ENCODE results near the gene FILIP1L.
"Not testable (repeated sequence)": the region's sequence is repeated elsewhere in the genome, so short reads cannot be mapped to it uniquely, and the experiment has no call there.

FILIP1L gene

GRCh38 chr3:100073714-100074307, 40.5 kb downstream of the FILIP1L start:
- peak in 5 of 14 donors; percentile 3 to 35 (median 21) for DNase-seq

- DNase-seq: no peak
Observed at GRCh38 chr3:100073049-100073713, 41.1 kb downstream of the FILIP1L start.

GRCh38 chr3:100072326-100073048, 41.8 kb downstream of the FILIP1L start:
- no peak for DNase-seq

GRCh38 chr3:100069472-100069871, 44.8 kb downstream of the FILIP1L start:
- no peak for DNase-seq

GRCh38 chr3:100068826-100069225, 45.5 kb downstream of the FILIP1L start:
- peak in 8 of 14 donors; percentile 1 to 46 (median 15) for DNase-seq

- no peak for DNase-seq
Observed at GRCh38 chr3:100067589-100067988, 46.7 kb downstream of the FILIP1L start.

GRCh38 chr3:100063929-100064461, 50.3 kb downstream of the FILIP1L start:
- DNase-seq: no peak

- DNase-seq: no peak
Observed at GRCh38 chr3:100062665-100063064, 51.6 kb downstream of the FILIP1L start.

GRCh38 chr3:100060685-100061484, 53.4 kb downstream of the FILIP1L start:
- no peak for DNase-seq

GRCh38 chr3:100059472-100059871, 54.8 kb downstream of the FILIP1L start:
- DNase-seq: no peak

- DNase-seq: no peak
Observed at GRCh38 chr3:100057716-100058575, 56.4 kb downstream of the FILIP1L start.

- DNase-seq: no peak
Observed at GRCh38 chr3:100053951-100054620, 60.2 kb downstream of the FILIP1L start.

GRCh38 chr3:100051513-100051912, 62.8 kb downstream of the FILIP1L start:
- not testable (repeated sequence) for DNase-seq

- DNase-seq: no peak
Observed at GRCh38 chr3:100048248-100048647, 66.1 kb downstream of the FILIP1L start.

- peak in 4 of 14 donors; percentile 1 to 23 (median 12) for DNase-seq
Observed at GRCh38 chr3:100047455-100048141, 66.7 kb downstream of the FILIP1L start.

GRCh38 chr3:100046986-100047385, 67.3 kb downstream of the FILIP1L start:
- DNase-seq: no peak

- DNase-seq: peak in 6 of 14 donors; percentile 4 to 22 (median 9)
Observed at GRCh38 chr3:100045696-100046095, 68.6 kb downstream of the FILIP1L start.

- DNase-seq: no peak
Observed at GRCh38 chr3:100044369-100044768, 69.9 kb downstream of the FILIP1L start.

- DNase-seq: no peak
Observed at GRCh38 chr3:100043271-100043670, 71.0 kb downstream of the FILIP1L start.
